ENCODE results near the gene PTPN6. TPM values are rescaled to one million over a fixed set of nuclear protein-coding genes. Genes with fewer than 3 reads are reported as not detected.

Gene PTPN6
- total and polyA plus RNA-seq, 9 of the 15 experiments (the other 6 are each of a cell fraction or from before 2014, with no cell fraction given), result 1.5 to 5.1 (median 3.9) TPM

- TF ChIP-seq ZNF511 (CRISPR knock-in tag; IDR thresholded peaks at IDR 0.05) (no peak), ILK (tag; IDR thresholded peaks at IDR 0.05; ENCODE audit: borderline replicate concordance, low read depth) (no peak), DACH1 (IDR thresholded peaks at IDR 0.05; ENCODE audit: partially characterized antibody) (no peak), ESRRB (CRISPR knock-in tag; IDR thresholded peaks at IDR 0.05; ENCODE audit: borderline replicate concordance) (no peak), CREB1 (IDR thresholded peaks at IDR 0.05) (0 out of 2 replicates have a peak, but pooled peaks have one; percentile 6), CREB1 (CRISPR knock-in tag; IDR thresholded peaks at IDR 0.05) (no peak), HDAC1 (IDR thresholded peaks at IDR 0.05) (0 out of 4 replicates have a peak, but pooled peaks of 1 of the 2 experiments have one; percentile 9), KDM5B (IDR thresholded peaks at IDR 0.05; ENCODE audit: insufficient replicate concordance, low read depth, low read length) (peak; percentile 69), PTRF (tag; IDR thresholded peaks at IDR 0.05) (no peak), TRIM24 (IDR thresholded peaks at IDR 0.05) (peak in 1 of 2 experiments; percentile 46; a peak in 1 of 4 replicates), TFAP4 (CRISPR knock-in tag; IDR thresholded peaks at IDR 0.05; ENCODE audit: borderline replicate concordance) (peak; percentile 59; the same call in 1 of the 2 replicates), AFF1 (IDR thresholded peaks at IDR 0.05; ENCODE audit: low read depth in 1 of 2, partially characterized antibody in 2 of 2) (peak in 1 of 2 experiments; percentile 39), ZFPM2 (CRISPR knock-in tag; IDR thresholded peaks at IDR 0.05) (no peak), ZNF707 (CRISPR knock-in tag; conservative IDR thresholded peaks at IDR 0.05) (no peak), ARID3B (CRISPR knock-in tag; IDR thresholded peaks at IDR 0.05; ENCODE audit: borderline replicate concordance) (no peak), BRF2 (IDR thresholded peaks at IDR 0.05; ENCODE audit: borderline replicate concordance, insufficient read depth, insufficient read length) (no peak), USF2 (CRISPR knock-in tag; IDR thresholded peaks at IDR 0.05) (no peak), TSC22D4 (tag; IDR thresholded peaks at IDR 0.05) (no peak), TRIM28 (IDR thresholded peaks at IDR 0.05) (no peak)
Measured at GRCh38 chr12:6961695-6962284, 10.6 kb downstream of the PTPN6 start (continued).

Measured in K562 (cell line).